Peyer's patch (tissue), 4 donors: ENCODE measurements around the gene LAMB1. TPM values are rescaled to one million over a fixed set of nuclear protein-coding genes. Genes with fewer than 3 reads are reported as not detected.

Source experiments
- DNase-seq, 3 donors: peaks; one replicate each; pipeline ENCODE4 v3.0.0-alpha.2; 2017 to 2019
- H3K27ac ChIP-seq, 4 donors: fragments of 200-600 bp; sonication (generic); one replicate each; pipeline ENCODE4 v1.5.1; 2016 to 2019
- H3K27me3 ChIP-seq, 2 donors: fragments of 200-600 bp; sonication (generic); one replicate each; pipeline ENCODE4 v1.5.1; 2019
- H3K36me3 ChIP-seq, 3 donors: fragments of 200-600 bp; sonication (generic); one replicate each; pipeline ENCODE4 v1.5.1; 2016 to 2019
- H3K4me1 ChIP-seq, 4 donors: fragments of 200-600 bp; sonication (generic); one replicate each; pipeline ENCODE4 v1.5.1; 2016 to 2019
- H3K4me3 ChIP-seq, 4 donors: fragments of 200-600 bp; sonication (generic); 1 replicate in 3 of 4; 2 replicates in 1 of 4; pipeline ENCODE4 v1.5.1; 2016 to 2019; ENCODE audit warnings: mild to moderate bottlenecking in 1 of 4
- H3K9me3 ChIP-seq, 4 donors: fragments of 200-600 bp; sonication (generic); one replicate each; pipeline ENCODE4 v1.5.1; 2016 to 2019; ENCODE audit warnings: mild to moderate bottlenecking in 1 of 4
- POLR2A ChIP-seq, 2 donors: fragments of 450-650 bp; IDR thresholded peaks; one replicate each; pipeline ENCODE4 v1.5.1; 2017; ENCODE audit warnings: antibody characterized with exemption in 2 of 2, mild to moderate bottlenecking in 2 of 2, moderate library complexity in 2 of 2
- total RNA-seq, 4 donors: library from RNA; depleted of rRNA; stranded (reverse); fragments of >200 nt; gene quantifications; one replicate each; pipeline ENCODE4 v1.1.0, GENCODE V29; 2016
- TF ChIP-seq, protein P1 (sequence below), 6 experiments: fragments of 450-650 bp in 4 of 6; fragments of 200-600 bp in 2 of 6; sonication (generic) in 1 of 6; IDR thresholded peaks; one replicate each; pipeline ENCODE4 v1.5.1; 2017 to 2019; ENCODE audit warnings: antibody characterized with exemption in 6 of 6, mild to moderate bottlenecking in 3 of 6, moderate library complexity in 1 of 6

Gene LAMB1
- total RNA-seq, 4 donors from 2014 or later, result 97.6 to 821 (median 155) TPM

DNA sequence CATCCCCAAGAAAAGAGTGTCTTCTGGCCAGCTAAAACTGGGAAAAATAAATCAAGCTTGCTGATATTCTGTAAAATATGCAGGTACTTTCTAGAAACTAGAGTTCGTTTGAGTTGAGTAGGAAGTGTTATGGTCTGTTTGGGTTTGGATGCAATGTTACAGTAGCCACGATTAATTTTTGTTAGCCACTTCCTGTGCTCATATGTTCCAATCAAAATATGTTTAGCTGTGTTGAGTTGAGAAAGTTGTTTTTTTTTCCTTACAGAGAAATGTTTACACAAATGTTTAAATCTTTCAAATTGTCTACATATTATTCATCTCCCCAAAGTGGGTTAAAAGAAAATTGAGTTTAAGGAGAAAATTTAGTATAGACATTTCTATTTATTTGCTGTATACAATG is 11.3 kb upstream of the LAMB1 start:
- Histone ChIP-seq H3K4me1 (peaks cover 0 to 29% (median 0%) of the 10 kb centered on the region in 4 donors), H3K9me3 (no peaks in the 10 kb centered on the region), H3K27ac (peak overlapping the region in 1 of 4 donors; percentile 16), H3K4me3 (no peak overlapping the region), H3K27me3 (no peaks in the 10 kb centered on the region), H3K36me3 (no peaks in the 10 kb centered on the region)
- DNase-seq, result no peak
- TF ChIP-seq, protein P1, sequence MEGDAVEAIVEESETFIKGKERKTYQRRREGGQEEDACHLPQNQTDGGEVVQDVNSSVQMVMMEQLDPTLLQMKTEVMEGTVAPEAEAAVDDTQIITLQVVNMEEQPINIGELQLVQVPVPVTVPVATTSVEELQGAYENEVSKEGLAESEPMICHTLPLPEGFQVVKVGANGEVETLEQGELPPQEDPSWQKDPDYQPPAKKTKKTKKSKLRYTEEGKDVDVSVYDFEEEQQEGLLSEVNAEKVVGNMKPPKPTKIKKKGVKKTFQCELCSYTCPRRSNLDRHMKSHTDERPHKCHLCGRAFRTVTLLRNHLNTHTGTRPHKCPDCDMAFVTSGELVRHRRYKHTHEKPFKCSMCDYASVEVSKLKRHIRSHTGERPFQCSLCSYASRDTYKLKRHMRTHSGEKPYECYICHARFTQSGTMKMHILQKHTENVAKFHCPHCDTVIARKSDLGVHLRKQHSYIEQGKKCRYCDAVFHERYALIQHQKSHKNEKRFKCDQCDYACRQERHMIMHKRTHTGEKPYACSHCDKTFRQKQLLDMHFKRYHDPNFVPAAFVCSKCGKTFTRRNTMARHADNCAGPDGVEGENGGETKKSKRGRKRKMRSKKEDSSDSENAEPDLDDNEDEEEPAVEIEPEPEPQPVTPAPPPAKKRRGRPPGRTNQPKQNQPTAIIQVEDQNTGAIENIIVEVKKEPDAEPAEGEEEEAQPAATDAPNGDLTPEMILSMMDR (IDR thresholded peaks at IDR 0.05), result no peak
- TF ChIP-seq POLR2A (IDR thresholded peaks at IDR 0.05), result no peak

DNA sequence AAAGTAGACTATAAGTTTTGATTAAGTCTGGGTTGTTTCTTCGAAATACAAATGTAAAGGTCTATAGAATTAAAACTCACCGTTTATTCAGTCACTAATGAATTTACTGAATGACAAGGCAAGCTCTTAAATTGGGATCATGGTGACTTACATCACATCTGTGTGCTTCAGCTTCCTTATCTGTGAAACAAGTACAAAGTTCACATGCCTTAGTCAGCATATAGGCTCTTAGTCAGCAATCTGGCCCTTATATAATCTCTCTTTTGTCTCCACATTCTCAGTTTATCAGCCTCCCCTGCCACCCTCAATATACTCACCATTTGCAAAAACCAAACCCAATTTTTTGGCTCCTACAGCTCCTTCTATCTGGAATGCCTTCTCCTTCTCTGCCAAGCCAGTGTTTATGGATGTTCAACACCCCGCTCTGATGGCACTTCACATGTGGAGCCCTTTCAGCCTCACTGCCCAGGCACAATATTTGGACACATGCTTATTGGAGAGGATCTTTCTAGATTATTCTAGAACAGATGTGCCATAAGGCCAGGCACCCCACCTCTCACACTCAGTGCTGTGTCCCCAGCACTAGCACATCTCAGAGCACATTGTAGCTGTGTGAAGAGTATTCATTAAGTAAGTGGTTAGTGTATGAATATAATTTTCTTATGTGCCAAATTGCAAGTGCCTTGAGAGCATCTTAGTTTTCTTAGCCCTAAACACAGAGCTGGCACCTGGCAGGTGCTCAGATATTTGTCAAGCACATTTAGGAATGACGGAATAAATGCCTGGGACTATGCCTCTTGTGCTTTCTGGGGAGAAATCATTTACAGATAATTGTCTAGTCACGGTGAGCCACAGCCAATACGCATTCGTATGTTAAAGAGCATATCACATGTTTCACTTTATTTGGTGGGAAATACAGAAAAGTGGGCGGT is 9.8 kb upstream of the LAMB1 start:
- TF ChIP-seq, protein P1 (IDR thresholded peaks at IDR 0.05), result no peak
- no peak for TF ChIP-seq POLR2A (IDR thresholded peaks at IDR 0.05)
- Histone ChIP-seq H3K36me3 (no peaks in the 10 kb centered on the region), H3K27me3 (no peaks in the 10 kb centered on the region), H3K4me1 (peaks cover 0 to 35% (median 0%) of the 10 kb centered on the region in 4 donors), H3K9me3 (no peaks in the 10 kb centered on the region), H3K4me3 (no peak overlapping the region), H3K27ac (peak overlapping the region in 1 of 4 donors; percentile 22)
- no peak for DNase-seq

DNA sequence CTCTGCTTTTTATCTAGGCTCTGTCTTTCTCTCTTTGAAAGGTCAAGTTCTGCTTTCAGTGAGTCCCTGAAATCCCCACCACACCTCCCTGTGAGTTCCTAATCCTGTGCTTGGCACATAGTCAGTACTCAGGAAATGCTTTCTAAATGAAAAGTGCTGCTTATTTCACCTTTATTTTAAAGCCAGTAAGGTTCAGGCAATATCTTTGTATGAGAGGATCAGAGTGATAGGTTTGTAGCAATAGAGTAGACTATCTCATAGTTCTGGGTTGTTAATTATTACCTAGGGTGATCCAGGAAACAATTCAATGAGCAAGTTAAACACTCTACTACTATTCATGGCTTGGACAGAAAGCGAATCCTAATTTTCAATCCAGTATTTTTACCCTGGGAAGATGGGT is 7.4 kb upstream of the LAMB1 start:
- Histone ChIP-seq H3K9me3 (no peaks in the 10 kb centered on the region), H3K36me3 (no peaks in the 10 kb centered on the region), H3K27me3 (no peaks in the 10 kb centered on the region), H3K27ac (peak overlapping the region in 2 of 4 donors; percentile 51 to 77), H3K4me3 (no peak overlapping the region), H3K4me1 (peaks cover 0 to 29% (median 0%) of the 10 kb centered on the region in 4 donors)
- no peak for DNase-seq
- TF ChIP-seq POLR2A (IDR thresholded peaks at IDR 0.05), result no peak
- TF ChIP-seq, protein P1 (IDR thresholded peaks at IDR 0.05), result no peak

DNA sequence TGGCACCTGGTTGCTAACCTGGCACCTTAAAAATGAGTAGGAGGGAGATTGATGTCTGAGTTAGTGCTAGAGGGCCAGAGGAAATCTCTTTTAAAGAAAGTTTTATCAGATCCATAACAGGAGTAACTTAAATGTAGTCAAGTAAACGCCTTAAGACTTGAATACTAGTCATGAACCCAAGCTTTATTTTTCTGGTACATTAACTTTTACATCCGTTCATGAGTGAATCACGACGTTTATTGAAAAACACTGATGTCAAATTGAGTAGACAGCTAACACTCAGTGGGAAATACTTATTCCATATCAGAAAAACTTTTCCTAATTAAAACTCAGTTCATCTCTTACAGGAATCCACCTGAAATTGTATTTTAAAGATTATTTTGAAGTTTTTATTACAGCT is 6.9 kb upstream of the LAMB1 start:
- TF ChIP-seq, protein P1 (IDR thresholded peaks at IDR 0.05), result no peak
- Histone ChIP-seq H3K27me3 (no peaks in the 10 kb centered on the region), H3K36me3 (no peaks in the 10 kb centered on the region), H3K27ac (peak overlapping the region in 2 of 4 donors; percentile 51 to 77), H3K4me1 (peaks cover 0 to 25% (median 0%) of the 10 kb centered on the region in 4 donors), H3K9me3 (no peaks in the 10 kb centered on the region), H3K4me3 (no peak overlapping the region)
- no peak for DNase-seq

DNA sequence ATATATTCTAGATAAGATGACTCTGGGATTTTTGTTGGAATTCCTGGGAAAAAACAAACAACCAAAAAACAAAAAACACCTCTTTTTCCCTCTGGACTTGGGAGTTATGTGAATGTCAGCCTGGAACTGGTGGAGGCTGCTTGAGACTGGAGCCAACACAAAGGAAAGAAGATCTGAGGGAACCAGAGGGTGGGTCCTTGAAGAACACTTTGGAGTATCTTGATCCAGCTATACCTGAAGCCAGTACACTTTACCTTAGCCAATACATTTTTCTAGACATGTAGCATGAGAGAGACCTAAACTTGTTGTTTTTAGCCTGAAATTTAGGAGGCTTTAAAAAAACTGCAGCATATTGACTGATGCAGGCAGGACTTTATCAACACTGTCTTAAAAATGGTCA is 5.9 kb upstream of the LAMB1 start:
- Histone ChIP-seq H3K27me3 (no peaks in the 10 kb centered on the region), H3K36me3 (no peaks in the 10 kb centered on the region), H3K27ac (no peak overlapping the region), H3K9me3 (no peaks in the 10 kb centered on the region), H3K4me3 (no peak overlapping the region), H3K4me1 (peaks cover 0 to 29% (median 0%) of the 10 kb centered on the region in 4 donors)
- TF ChIP-seq, protein P1 (IDR thresholded peaks at IDR 0.05), result no peak
- no peak for TF ChIP-seq POLR2A (IDR thresholded peaks at IDR 0.05)
- no peak for DNase-seq
